HG03159 (cell line): ENCODE results near the gene KRTAP9-7.
"Not testable (repeated sequence)": the region's sequence is repeated elsewhere in the genome, so short reads cannot be mapped to it uniquely, and the experiment has no call there.

Experiments
- ATAC-seq: cut with Tn5 transposase; IDR thresholded peaks from one replicate; pipeline ENCODE4 v1.9.1; 2021; ENCODE audit warnings: mild to moderate bottlenecking, moderate library complexity; ENCODE audit not compliant: unreplicated experiment

The KRTAP9-7 gene, protein sequence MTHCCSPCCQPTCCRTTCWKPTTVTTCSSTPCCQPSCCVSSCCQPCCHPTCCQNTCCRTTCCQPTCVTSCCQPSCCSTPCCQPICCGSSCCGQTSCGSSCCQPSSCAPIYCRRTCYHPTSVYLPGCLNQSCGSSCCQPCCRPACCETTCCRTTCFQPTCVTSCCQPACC

DNA sequence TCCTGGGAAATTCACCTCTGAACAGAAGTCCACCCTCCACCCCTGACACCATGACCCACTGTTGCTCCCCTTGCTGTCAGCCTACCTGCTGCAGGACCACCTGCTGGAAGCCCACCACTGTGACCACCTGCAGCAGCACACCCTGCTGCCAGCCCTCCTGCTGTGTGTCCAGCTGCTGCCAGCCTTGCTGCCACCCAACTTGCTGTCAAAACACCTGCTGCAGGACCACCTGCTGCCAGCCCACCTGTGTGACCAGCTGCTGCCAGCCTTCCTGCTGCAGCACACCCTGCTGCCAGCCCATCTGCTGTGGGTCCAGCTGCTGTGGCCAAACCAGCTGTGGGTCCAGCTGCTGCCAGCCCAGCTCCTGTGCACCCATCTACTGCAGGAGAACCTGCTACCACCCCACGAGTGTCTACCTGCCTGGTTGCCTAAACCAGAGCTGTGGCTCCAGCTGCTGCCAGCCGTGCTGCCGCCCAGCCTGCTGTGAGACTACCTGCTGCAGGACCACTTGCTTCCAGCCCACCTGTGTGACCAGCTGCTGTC is at the start of gene KRTAP9-7:
TSS of gene KRTAP9-7 (plus strand) at position 51 of the 543 bp plus-strand sequence. CDS start at position 51, 0 bp downstream.
- not testable (repeated sequence) for ATAC-seq

DNA sequence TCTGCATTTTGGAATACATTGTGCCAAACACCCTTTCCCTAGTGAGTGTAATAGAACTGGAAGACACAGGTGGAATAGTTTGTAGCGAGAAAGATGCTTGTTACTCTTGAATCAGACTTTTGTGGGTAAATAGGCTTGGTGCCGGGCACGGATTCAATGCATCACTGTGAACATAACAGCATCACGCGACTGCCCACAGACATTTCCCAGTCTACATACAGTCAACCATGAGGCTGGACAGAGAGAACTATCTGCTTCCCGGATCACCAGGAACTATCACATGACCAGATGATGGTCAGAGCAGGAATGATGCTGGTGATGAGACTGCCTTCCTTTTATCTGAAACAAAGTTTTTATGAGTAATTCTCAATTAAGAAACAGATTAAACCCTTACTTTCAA is 49.4 kb upstream of the KRTAP9-7 start:
- no peak for ATAC-seq

DNA sequence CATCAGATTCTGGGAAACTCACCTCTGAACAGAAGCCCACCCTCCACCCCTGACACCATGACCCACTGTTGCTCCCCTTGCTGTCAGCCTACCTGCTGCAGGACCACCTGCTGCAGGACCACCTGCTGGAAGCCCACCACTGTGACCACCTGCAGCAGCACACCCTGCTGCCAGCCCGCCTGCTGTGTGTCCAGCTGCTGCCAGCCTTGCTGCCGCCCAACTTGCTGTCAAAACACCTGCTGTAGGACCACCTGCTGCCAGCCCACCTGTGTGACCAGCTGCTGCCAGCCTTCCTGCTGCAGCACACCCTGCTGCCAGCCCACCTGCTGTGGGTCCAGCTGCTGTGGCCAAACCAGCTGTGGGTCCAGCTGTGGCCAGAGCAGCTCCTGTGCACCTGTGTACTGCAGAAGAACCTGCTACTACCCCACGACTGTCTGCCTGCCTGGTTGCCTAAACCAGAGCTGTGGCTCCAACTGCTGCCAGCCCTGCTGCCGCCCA is 48.9 kb upstream of the KRTAP9-7 start, which contains the start of gene KRTAP9-2:
TSS of gene KRTAP9-2 (plus strand) at position 51 of the 498 bp plus-strand sequence. CDS start at position 58, 7 bp downstream.
- ATAC-seq, result not testable (repeated sequence)

DNA sequence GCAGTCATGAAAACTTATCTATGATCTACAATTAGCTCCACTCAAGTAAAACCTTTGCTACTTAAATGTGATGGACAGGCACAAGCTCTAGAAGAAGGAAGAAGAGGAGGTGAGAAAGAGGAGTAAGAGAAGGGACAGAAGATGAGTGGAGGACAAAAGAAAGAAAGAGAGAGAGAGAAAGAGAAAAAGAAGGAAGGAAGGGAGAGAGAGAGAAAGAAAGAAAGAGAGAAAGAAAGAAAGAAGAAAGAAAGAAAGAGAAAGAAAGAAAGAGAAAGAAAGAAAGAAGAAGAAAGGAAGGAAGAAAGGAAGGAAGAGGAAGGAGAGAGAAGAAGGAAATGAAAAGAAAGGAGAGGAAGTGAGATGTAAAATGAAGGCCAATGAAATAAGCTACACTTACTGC is 45.4 kb upstream of the KRTAP9-7 start:
- no peak for ATAC-seq

DNA sequence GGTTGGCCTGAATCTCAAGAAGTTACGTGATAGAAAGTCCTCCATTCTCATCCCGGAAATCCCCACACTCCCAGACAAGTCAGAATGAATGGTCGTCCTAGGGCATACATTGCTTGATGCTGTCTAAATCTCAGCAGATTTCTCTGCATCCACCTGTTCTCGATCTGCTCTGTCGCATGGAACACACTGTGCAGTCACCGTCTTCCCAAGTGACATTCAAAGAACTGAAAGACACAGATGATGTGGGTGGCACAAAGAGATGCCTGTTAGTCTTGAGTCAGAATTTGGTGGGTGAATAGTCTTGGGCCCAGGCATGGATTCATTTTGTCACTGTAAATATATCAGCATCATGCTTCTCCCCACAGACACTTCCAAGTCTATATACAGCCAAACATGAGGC is 43.8 kb upstream of the KRTAP9-7 start:
- no peak for ATAC-seq

DNA sequence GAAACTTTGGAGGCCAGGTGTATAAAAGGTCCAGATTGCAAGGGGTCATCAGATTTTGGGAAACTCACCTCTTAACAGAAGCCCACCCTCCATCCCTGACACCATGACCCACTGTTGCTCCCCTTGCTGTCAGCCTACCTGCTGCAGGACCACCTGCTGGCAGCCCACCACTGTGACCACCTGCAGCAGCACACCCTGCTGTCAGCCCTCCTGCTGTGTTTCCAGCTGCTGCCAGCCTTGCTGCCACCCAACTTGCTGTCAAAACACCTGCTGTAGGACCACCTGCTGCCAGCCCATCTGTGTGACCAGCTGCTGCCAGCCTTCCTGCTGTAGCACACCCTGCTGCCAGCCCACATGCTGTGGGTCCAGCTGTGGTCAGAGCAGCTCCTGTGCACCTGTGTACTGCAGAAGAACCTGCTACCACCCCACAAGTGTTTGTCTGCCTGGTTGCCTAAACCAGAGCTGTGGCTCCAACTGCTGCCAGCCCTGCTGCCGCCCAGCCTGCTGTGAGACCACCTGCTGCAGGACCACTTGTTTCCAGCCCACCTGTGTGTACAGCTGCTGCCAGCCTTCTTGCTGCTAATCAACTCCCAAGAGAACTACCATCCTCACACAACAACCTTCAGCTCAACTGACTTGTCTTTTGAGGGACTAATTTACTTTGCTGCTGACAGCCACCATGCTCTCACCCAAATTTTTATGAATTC is 42.9 kb upstream of the KRTAP9-7 start, which contains the start of gene KRTAP9-3:
TSS of gene KRTAP9-3 (plus strand) at position 51 of the 707 bp plus-strand sequence. CDS start at position 104, 53 bp downstream.
- not testable (repeated sequence) for ATAC-seq

DNA sequence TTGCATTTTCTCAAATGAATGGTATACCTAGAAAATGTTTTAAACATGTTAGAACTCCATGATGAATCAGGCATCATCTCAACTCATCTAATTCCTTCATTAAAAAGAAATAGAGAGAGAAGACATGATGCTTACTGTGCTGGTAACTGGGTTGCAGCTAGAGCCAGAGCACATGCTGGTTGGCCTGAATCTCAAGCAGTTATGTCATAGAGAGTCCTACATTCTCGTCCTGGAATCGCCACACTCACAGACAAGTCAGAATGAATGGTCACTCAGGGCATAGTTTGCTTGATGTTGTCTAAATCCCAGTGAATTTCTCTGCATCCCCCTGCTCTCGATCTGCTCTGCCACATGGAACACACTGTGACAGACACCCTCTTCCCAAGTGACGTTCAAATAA is 38.4 kb upstream of the KRTAP9-7 start:
- ATAC-seq, result not testable (repeated sequence)

DNA sequence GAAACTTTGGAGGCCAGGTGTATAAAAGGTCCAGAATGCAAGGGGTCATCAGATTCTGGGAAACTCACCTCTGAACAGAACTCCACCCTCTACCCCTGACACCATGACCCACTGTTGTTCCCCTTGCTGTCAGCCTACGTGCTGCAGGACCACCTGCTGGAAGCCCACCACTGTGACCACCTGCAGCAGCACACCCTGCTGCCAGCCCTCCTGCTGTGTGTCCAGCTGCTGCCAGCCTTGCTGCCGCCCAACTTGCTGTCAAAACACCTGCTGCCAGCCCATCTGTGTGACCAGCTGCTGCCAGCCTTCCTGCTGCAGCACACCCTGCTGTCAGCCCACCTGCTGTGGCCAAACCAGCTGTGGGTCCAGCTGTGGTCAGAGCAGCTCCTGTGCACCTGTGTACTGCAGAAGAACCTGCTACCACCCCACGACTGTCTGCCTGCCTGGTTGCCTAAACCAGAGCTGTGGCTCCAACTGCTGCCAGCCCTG is 37.5 kb upstream of the KRTAP9-7 start, which contains the start of gene KRTAP9-8:
TSS of gene KRTAP9-8 (plus strand) at position 51 of the 489 bp plus-strand sequence. CDS start at position 104, 53 bp downstream.
- ATAC-seq, result not testable (repeated sequence)

DNA sequence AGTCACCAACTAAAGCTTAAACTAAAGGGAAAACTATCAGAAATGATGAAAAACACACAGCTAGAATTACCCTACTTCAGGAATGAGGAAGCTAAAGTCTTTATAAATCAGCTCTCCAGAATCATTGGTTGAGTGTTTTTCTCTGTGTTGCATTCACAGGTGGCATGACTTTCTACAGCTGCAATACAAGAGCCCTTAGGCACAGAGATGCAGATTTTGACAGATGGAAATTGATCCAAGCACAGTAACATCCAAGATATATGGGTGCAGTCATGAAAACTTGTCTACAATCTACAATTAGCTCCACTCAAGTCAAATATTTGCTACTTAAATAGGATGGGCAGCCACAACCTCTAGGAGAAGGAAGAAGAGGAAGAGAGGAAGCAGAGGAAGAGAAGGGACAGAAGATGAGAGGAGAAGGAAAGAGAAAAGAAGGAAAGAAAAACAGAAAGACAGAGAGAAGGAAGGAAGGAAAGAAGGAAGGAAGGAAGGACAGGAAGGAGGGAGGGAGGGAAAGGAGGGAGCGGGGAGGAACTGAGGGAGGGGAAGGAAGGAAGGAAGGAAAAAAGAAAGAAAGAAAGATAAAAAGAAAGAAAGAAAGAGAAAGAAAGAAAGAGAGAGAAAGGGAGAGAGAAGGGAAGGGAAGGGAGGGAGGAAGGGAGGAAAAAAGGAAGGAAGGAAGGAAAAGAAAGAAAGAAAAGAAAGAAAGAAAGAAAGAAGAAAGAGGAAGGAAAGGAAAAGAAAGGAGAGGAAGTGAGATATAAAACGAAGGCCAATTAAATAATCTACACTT is 28.3 kb upstream of the KRTAP9-7 start:
- not testable (repeated sequence) for ATAC-seq

DNA sequence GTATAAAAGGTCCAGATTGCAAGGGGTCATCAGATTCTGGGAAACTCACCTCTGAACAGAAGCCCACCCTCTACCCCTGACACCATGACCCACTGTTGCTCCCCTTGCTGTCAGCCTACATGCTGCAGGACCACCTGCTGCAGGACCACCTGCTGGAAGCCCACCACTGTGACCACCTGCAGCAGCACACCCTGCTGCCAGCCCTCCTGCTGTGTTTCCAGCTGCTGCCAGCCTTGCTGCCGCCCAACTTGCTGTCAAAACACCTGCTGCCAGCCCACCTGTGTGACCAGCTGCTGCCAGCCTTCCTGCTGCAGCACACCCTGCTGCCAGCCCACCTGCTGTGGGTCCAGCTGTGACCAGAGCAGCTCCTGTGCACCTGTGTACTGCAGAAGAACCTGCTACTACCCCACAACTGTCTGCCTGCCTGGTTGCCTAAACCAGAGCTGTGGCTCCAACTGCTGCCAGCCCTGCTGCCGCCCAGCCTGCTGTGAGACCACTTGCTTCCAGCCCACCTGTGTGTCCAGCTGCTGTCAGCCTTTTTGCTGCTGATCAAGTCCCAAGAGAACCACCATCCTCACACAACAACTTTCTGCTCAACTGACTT is 25.8 kb upstream of the KRTAP9-7 start, which contains the start of gene KRTAP9-4:
TSS of gene KRTAP9-4 (plus strand) at position 51 of the 604 bp plus-strand sequence. CDS start at position 85, 34 bp downstream.
- ATAC-seq, result not testable (repeated sequence)

DNA sequence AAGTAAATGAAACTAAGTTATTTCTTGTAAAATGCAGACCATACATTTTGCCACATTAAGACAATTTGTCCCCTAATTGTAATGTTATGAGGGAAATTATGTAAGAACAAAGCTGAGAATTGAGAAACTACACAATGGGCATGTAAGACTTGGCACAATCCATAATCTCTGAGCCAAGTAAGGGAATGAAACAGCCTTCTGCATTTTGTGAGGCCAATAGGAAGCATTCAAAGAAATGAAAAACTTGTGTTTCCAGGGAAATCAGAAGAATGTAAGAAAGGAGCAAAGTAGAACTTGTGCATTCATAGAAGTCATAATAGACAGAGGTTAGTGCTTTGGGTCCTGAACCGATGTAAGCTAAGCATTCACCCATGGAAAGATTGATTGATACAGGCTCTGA is 24.2 kb upstream of the KRTAP9-7 start:
- ATAC-seq, result no peak

DNA sequence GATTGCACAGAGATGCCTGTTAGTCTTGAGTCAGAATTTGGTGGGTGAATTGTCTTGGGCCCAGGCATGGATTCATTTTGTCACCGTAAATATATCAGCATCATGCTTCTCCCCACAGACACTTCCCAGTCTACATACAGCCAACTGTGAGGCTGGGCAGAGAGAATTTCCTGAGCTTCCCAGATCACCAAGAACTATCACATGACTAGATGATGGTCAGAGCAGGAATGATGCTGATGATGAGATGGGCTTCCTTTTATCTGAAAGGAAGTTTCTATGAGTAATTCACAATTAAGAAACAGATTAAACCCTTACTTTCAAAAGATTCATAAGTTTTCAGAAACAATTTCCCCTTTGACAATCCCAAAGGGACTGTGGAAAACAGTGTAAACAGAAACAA is 20.6 kb upstream of the KRTAP9-7 start:
- no peak for ATAC-seq

DNA sequence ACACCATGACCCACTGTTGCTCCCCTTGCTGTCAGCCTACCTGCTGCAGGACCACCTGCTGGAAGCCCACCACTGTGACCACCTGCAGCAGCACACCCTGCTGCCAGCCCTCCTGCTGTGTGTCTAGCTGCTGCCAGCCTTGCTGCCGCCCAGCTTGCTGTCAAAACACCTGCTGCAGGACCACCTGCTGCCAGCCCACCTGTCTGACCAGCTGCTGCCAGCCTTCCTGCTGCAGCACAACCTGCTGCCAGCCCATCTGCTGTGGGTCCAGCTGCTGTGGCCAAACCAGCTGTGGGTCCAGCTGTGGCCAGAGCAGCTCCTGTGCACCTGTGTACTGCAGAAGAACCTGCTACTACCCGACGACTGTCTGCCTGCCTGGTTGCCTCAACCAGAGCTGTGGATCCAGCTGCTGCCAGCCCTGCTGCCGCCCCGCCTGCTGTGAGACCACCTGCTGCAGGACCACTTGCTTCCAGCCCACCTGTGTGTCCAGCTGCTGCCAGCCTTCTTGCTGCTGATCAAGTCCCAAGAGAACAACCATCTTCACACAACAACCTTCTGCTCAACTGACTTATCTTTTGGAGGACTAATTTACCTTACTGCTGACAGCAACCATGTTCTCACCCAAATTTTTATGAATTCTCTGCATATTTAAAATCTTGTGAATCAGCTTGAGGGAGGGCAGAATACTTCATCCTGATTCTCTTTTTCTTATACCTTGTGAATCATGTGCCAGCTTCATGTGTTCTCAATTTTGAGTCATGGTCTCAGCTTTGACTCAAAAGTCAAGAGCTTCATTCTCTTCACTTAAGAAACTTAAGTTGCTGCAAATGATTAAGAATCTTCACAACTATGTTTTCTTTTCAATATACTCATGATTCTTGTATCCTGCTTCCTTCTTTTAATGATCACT is 19.9 kb upstream of the KRTAP9-7 start, which contains the start of gene KRTAP9-9:
TSS of gene KRTAP9-9 (plus strand) at position 4 of the 910 bp plus-strand sequence.
- not testable (repeated sequence) for ATAC-seq

DNA sequence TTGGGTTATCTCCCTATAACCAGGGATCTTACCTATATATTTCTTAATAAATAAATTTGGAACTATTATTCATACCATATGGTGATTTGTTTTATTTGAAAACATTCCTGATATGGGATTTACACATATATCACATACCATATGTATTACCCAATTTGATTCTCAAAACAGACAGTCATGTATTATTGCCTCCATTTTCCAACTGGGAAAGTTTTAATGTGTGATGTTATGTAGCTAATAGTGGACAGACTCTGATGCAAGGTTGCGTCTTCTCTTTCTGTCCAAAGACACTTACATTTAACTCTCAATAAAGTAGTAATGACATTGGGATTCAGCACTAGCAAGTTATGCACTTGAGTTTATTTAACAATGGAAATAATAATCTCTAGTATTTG is 19.2 kb upstream of the KRTAP9-7 start:
- ATAC-seq, result no peak

DNA sequence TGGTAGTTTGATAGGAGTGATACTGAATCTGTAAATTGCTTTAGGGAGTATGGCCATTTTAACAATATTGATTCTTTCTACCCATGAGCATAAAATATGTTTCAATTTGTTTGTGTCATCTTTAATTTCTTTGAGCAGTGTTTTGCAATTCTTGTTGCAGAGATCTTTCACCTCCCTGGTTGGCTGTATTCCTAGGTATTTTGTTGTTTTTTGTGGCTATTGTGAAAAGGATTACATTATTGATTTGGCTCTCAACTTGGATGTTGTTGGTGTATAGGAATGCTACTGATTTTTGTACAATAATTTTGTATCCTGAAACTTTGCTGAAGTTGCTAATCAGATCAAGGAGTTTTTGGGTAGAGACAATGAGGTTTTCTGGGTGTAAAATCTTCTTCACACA is 17.1 kb upstream of the KRTAP9-7 start:
- no peak for ATAC-seq

DNA sequence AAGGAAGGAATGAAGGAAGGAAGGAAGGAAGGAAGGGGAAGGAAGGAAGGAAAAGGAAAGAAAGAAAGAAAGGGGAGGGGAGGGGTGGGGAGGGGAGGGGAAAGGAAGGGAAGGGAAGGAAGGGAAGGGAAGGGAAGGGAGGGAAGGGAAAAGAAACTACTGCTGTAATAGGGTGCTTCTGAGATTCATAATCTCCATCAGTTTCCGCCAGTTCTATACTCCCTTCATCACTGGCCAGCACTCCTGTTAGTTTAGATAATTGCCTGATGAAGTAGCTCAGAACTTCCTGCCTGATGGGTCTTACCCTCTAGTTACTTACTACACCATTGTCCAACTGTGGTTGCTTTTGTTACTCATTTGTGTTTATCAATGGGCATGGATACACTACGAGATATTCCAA is 12.3 kb upstream of the KRTAP9-7 start:
- no peak for ATAC-seq

DNA sequence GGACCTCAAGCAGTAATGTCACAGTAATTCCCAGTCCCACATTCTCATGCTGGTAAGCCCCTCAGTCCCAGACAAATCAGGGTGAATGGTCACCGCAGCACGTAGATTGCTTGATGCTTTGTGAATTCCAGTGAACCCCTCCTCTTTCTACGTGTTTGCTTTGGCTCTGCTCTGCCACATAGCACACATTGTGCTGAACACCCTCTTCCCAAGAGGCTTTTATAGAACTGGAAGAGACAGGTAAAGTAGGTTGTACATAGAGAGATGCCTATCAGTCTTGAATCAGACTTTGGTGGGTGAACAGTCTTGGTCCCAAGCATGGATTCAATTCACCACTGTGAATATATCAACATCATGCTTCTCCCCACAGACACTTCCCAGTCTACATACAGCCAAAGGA is 10.9 kb upstream of the KRTAP9-7 start:
- ATAC-seq, result no peak

DNA sequence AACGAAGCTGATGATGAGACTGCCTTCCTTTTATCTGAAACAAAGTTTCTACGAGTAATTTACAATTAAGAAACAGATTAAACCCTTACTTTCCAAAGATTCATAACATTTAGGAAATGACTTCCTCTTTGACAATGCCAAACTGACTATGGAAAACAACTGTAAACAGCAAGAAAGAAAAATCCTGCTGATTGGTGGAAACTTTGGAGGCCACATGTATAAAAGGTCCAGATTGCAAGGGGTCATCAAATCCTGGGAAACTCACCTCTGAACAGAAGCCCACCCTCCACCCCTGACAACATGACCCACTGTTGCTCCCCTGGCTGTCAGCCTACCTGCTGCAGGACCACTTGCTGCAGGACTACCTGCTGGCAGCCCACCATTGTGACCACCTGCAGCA is 10.4 kb upstream of the KRTAP9-7 start, which contains the start of gene KRTAP9-6:
TSS of gene KRTAP9-6 (plus strand) at position 301 of the 400 bp plus-strand sequence. CDS start at position 301, 0 bp downstream.
- no peak for ATAC-seq

DNA sequence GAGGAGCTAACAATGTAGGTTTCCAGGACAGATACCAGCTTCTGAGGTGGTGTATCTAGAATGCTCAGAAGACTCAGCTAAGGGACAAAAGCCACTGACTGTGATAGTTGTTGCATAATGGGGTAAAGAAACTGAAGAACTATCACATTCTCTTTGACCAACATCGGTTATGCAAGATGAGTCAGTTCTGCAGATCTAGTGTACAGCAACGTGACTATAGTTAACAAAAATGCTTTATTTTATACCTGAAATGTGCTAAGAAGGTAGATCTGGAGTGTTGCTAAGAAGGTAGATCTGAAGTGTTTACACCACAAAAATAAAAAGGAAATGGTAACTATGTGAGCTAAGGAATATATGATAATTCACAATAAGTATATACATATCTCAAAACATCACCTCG is 7.8 kb upstream of the KRTAP9-7 start:
- no peak for ATAC-seq
